Liver (tissue), 9 donors: ENCODE data around the gene IFNGR1. TPM values are rescaled to one million over a fixed set of nuclear protein-coding genes. Genes with fewer than 3 reads are reported as not detected.

Experiments
- DNase-seq: peaks from one replicate; pipeline ENCODE4 v3.0.0-alpha.2; 2017; ENCODE audit warnings: low spot score
- H3K27ac ChIP-seq, 2 donors: one replicate each; pipeline ENCODE4 v1.7.0; 2013; ENCODE audit warnings: inconsistent platforms in 2 of 2, low read length in 2 of 2, control low read depth in 1 of 2, low read depth in 1 of 2, mild to moderate bottlenecking in 1 of 2
- H3K27me3 ChIP-seq, 4 donors: one replicate each; pipeline versions ENCODE4 v1.6.1 to v1.7.0; 2013; ENCODE audit warnings: low read length in 3 of 4, inconsistent platforms in 1 of 4, mild to moderate bottlenecking in 1 of 4, moderate library complexity in 1 of 4; ENCODE audit not compliant: control insufficient read depth in 4 of 4, insufficient read depth in 4 of 4
- H3K36me3 ChIP-seq, 4 donors: one replicate each; pipeline versions ENCODE4 v1.6.1 to v1.7.0; 2013; ENCODE audit warnings: low read length in 3 of 4, mild to moderate bottlenecking in 3 of 4, low read depth in 1 of 4, moderate library complexity in 1 of 4; ENCODE audit not compliant: control insufficient read depth in 4 of 4, insufficient read depth in 3 of 4
- H3K4me1 ChIP-seq, 4 donors: one replicate each; pipeline versions ENCODE4 v1.6.1 to v1.7.0; 2013; ENCODE audit warnings: low read length in 3 of 4, mild to moderate bottlenecking in 3 of 4, moderate library complexity in 1 of 4; ENCODE audit not compliant: control insufficient read depth in 4 of 4, insufficient read depth in 4 of 4
- H3K4me3 ChIP-seq, 3 donors: one replicate each; pipeline versions ENCODE4 v1.6.1 to v1.7.0; 2013; ENCODE audit warnings: low read length in 3 of 3, control low read depth in 1 of 3, low read depth in 1 of 3, mild to moderate bottlenecking in 1 of 3
- H3K9ac ChIP-seq, 2 donors: one replicate each; pipeline ENCODE4 v1.7.0; 2013; ENCODE audit warnings: low read length in 2 of 2, mild to moderate bottlenecking in 2 of 2, moderate library complexity in 2 of 2, control low read depth in 1 of 2, low read depth in 1 of 2
- H3K9me3 ChIP-seq, 4 donors: one replicate each; pipeline versions ENCODE4 v1.6.1 to v1.7.0; 2013; ENCODE audit warnings: low read length in 3 of 4; ENCODE audit not compliant: control insufficient read depth in 4 of 4
- ATF3 ChIP-seq: IDR thresholded peaks from 2 replicates; pipeline ENCODE4 v1.6.1; 2016; ENCODE audit warnings: antibody characterized with exemption
- EGR1 ChIP-seq, 2 donors: IDR thresholded peaks; 2 replicates each; pipeline ENCODE4 v1.6.1; 2016 to 2018; ENCODE audit warnings: antibody characterized with exemption in 2 of 2, low read depth in 2 of 2
- FOXA1 ChIP-seq: IDR thresholded peaks from 2 replicates; pipeline ENCODE4 v1.6.1; 2016; ENCODE audit warnings: antibody characterized with exemption
- FOXA2 ChIP-seq: IDR thresholded peaks from 2 replicates; pipeline ENCODE4 v1.6.1; 2016; ENCODE audit warnings: antibody characterized with exemption
- GABPA ChIP-seq, 2 donors: IDR thresholded peaks in 1 of 2; conservative IDR thresholded peaks in 1 of 2; 2 replicates each; pipeline ENCODE4 v1.6.1; 2016; ENCODE audit warnings: antibody characterized with exemption in 2 of 2, mild to moderate bottlenecking in 1 of 2, moderate library complexity in 1 of 2
- HNF4A ChIP-seq, 2 donors: conservative IDR thresholded peaks; 2 replicates each; pipeline ENCODE4 v1.6.1; 2016; ENCODE audit warnings: antibody characterized with exemption in 2 of 2, mild to moderate bottlenecking in 2 of 2
- HNF4G ChIP-seq: IDR thresholded peaks from 2 replicates; pipeline ENCODE4 v1.6.1; 2016; ENCODE audit warnings: antibody characterized with exemption
- JUND ChIP-seq, 2 donors: IDR thresholded peaks; 2 replicates each; pipeline ENCODE4 v1.6.1; 2016; ENCODE audit warnings: antibody characterized with exemption in 2 of 2
- NR2F2 ChIP-seq: IDR thresholded peaks from 2 replicates; pipeline ENCODE4 v1.6.1; 2016; ENCODE audit warnings: antibody characterized with exemption
- RAD21 ChIP-seq, 2 donors: IDR thresholded peaks; 2 replicates each; pipeline ENCODE4 v1.6.1; 2016; ENCODE audit warnings: antibody characterized with exemption in 2 of 2, mild to moderate bottlenecking in 2 of 2
- RXRA ChIP-seq, 2 donors: IDR thresholded peaks; 2 replicates each; pipeline ENCODE4 v1.6.1; 2017 to 2018; ENCODE audit warnings: antibody characterized with exemption in 2 of 2, mild to moderate bottlenecking in 1 of 2
- SP1 ChIP-seq: IDR thresholded peaks from 2 replicates; pipeline ENCODE4 v1.6.1; 2018; ENCODE audit warnings: antibody characterized with exemption, mild to moderate bottlenecking
- TAF1 ChIP-seq: conservative IDR thresholded peaks from 2 replicates; pipeline ENCODE4 v1.6.1; 2016; ENCODE audit warnings: antibody characterized with exemption, mild to moderate bottlenecking
- YY1 ChIP-seq: IDR thresholded peaks from 2 replicates; pipeline ENCODE4 v1.6.1; 2016; ENCODE audit warnings: antibody characterized with exemption, mild to moderate bottlenecking
- ZBTB33 ChIP-seq: IDR thresholded peaks from 2 replicates; pipeline ENCODE4 v1.6.1; 2016; ENCODE audit warnings: antibody characterized with exemption
- WGBS: extraction: QIAGEN DNeasy Blood & Tissue Kit; methylation state at CpG from one replicate; pipeline ENCODE4 v1.1.7; 2013; 5-methylcytosine and 5-hydroxymethylcytosine counted together
- polyA plus RNA-seq, 2 donors: library from polyadenylated mRNA; stranded (reverse) in 1 of 2; unstranded in 1 of 2; fragments of 200-250 nt in 1 of 2; fragments of >200 nt in 1 of 2; fragmentation: Nextera tagmentation in 1 of 2; extraction: Ambion mirVana in 1 of 2; gene quantifications; one replicate each; pipeline versions ENCODE4 v1.2.1 to v1.2.3, GENCODE V29; 2013 to 2015
- total RNA-seq, 2 donors: library from RNA; depleted of rRNA; stranded (reverse); fragments of >200 nt; gene quantifications; one replicate each; pipeline ENCODE4 v1.2.3, GENCODE V29; 2014
- TF ChIP-seq, protein P1 (sequence below): IDR thresholded peaks from 2 replicates; pipeline ENCODE4 v1.6.1; 2016; ENCODE audit warnings: antibody characterized with exemption
- TF ChIP-seq, protein P2 (sequence below): fragments of 150-350 bp; IDR thresholded peaks from 2 replicates; pipeline ENCODE4 v1.5.1; 2017; ENCODE audit warnings: improper control_type of control experiment, low read depth, low read length; ENCODE audit not compliant: missing input control
- TF ChIP-seq, protein P3 (sequence below): IDR thresholded peaks from 2 replicates; pipeline ENCODE4 v1.6.1; 2016; ENCODE audit warnings: antibody characterized with exemption, mild to moderate bottlenecking
- donor health status: healthy.
- donor health status: healthy.
- donor health status: healthy.
- donor health status: healthy.
- donor health status: healthy.

The IFNGR1 gene
- total and polyA plus RNA-seq, 4 donors, result 33.9 to 57.8 (median 39.0) TPM

DNA sequence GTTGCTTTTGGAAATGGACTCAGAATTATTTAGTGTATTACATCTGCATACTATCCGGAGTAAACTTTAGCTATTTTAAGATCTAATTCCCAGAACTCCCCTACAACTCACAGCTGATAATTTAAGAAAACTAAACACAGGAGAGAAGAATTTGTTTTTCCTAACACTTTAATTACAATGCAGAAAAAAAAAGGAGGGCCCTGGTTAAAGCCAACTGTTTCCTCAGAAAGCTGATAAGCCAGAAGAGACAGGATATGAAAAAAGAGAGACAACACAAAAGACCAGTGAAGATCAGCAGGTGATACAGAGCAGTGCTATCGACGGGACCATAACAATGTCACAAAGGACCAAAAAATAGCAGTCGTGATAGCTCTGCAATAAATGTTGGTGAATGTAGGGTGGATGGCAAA lies 5.8 kb downstream of the IFNGR1 start:
- TF ChIP-seq NR2F2 (peak; percentile 52), RAD21 (IDR thresholded peaks at IDR 0.05) (no peak)
- peaks cover 0 to 2% (median 0%) of the 10 kb centered on the region in 4 donors for H3K36me3 ChIP-seq
- 50% methylated on average over 4 of the region's 4 CpGs for WGBS
- H3K4me1 ChIP-seq, result peaks cover 10 to 59% (median 39%) of the 10 kb centered on the region in 4 donors
- no peak overlapping the region for H3K27ac ChIP-seq
- H3K27me3 ChIP-seq, result no peaks in the 10 kb centered on the region
- H3K4me3 ChIP-seq, result no peak overlapping the region
- no peaks in the 10 kb centered on the region for H3K9me3 ChIP-seq
- no peak for DNase-seq
- peak overlapping the region in 1 of 2 donors; percentile 33 for H3K9ac ChIP-seq

- no peak for DNase-seq
- no peaks in the 10 kb centered on the region for H3K9me3 ChIP-seq
- H3K4me3 ChIP-seq, result no peak overlapping the region
- peaks cover 11 to 50% (median 33%) of the 10 kb centered on the region in 4 donors for H3K4me1 ChIP-seq
- TF ChIP-seq, protein P1, sequence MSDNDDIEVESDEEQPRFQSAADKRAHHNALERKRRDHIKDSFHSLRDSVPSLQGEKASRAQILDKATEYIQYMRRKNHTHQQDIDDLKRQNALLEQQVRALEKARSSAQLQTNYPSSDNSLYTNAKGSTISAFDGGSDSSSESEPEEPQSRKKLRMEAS, result no peak
- TF ChIP-seq YY1, result no peak
- no peak for TF ChIP-seq RXRA (IDR thresholded peaks at IDR 0.05)
- H3K27ac ChIP-seq, result no peak overlapping the region
- no peaks in the 10 kb centered on the region for H3K27me3 ChIP-seq
- H3K36me3 ChIP-seq, result peaks cover 0 to 2% (median 0%) of the 10 kb centered on the region in 4 donors
- 93% methylated on average over 3 of the region's 3 CpGs for WGBS
- H3K9ac ChIP-seq, result no peak overlapping the region
These were observed 7.3 kb downstream of the IFNGR1 start for GRCh38 chr6:137211910-137212309.

DNA sequence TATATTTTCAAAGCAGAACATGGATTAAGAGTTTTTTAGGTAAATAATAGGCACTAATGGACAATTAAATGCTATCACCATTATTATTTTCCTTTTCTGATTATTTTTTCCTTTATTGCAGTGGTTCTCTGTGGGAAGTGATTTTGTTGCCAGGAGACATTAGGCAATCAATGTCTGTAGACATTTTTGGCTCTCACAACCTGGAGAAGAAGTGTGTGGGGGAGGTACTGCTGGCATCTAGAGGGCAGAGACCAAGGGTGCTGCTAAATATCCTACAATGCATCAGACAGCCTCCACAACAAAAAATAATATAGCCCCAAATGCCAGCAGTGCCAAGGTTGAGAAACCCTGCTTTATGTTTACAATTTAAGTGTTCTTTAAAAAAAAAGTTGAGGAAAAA lies 8.3 kb downstream of the IFNGR1 start:
- Histone ChIP-seq H3K4me3 (no peak overlapping the region), H3K9ac (no peak overlapping the region), H3K27ac (no peak overlapping the region), H3K36me3 (peaks cover 0 to 9% (median 2%) of the 10 kb centered on the region in 4 donors), H3K9me3 (no peaks in the 10 kb centered on the region), H3K27me3 (no peaks in the 10 kb centered on the region), H3K4me1 (peaks cover 11 to 40% (median 28%) of the 10 kb centered on the region in 4 donors)
- no peak for DNase-seq
- TF ChIP-seq EGR1 (IDR thresholded peaks at IDR 0.05; ENCODE audit: low read depth in 2 of 2), result no peak
- TF ChIP-seq RXRA (IDR thresholded peaks at IDR 0.05), result peak in 1 of 2 donors; percentile 41
- TF ChIP-seq SP1, result no peak
- TF ChIP-seq FOXA2, result no peak
- peak; percentile 19 for TF ChIP-seq YY1
- TF ChIP-seq, protein P2, sequence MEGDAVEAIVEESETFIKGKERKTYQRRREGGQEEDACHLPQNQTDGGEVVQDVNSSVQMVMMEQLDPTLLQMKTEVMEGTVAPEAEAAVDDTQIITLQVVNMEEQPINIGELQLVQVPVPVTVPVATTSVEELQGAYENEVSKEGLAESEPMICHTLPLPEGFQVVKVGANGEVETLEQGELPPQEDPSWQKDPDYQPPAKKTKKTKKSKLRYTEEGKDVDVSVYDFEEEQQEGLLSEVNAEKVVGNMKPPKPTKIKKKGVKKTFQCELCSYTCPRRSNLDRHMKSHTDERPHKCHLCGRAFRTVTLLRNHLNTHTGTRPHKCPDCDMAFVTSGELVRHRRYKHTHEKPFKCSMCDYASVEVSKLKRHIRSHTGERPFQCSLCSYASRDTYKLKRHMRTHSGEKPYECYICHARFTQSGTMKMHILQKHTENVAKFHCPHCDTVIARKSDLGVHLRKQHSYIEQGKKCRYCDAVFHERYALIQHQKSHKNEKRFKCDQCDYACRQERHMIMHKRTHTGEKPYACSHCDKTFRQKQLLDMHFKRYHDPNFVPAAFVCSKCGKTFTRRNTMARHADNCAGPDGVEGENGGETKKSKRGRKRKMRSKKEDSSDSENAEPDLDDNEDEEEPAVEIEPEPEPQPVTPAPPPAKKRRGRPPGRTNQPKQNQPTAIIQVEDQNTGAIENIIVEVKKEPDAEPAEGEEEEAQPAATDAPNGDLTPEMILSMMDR, result no peak
- TF ChIP-seq, protein P3, sequence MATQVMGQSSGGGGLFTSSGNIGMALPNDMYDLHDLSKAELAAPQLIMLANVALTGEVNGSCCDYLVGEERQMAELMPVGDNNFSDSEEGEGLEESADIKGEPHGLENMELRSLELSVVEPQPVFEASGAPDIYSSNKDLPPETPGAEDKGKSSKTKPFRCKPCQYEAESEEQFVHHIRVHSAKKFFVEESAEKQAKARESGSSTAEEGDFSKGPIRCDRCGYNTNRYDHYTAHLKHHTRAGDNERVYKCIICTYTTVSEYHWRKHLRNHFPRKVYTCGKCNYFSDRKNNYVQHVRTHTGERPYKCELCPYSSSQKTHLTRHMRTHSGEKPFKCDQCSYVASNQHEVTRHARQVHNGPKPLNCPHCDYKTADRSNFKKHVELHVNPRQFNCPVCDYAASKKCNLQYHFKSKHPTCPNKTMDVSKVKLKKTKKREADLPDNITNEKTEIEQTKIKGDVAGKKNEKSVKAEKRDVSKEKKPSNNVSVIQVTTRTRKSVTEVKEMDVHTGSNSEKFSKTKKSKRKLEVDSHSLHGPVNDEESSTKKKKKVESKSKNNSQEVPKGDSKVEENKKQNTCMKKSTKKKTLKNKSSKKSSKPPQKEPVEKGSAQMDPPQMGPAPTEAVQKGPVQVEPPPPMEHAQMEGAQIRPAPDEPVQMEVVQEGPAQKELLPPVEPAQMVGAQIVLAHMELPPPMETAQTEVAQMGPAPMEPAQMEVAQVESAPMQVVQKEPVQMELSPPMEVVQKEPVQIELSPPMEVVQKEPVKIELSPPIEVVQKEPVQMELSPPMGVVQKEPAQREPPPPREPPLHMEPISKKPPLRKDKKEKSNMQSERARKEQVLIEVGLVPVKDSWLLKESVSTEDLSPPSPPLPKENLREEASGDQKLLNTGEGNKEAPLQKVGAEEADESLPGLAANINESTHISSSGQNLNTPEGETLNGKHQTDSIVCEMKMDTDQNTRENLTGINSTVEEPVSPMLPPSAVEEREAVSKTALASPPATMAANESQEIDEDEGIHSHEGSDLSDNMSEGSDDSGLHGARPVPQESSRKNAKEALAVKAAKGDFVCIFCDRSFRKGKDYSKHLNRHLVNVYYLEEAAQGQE, result no peak
- no peak for TF ChIP-seq ZBTB33
- no peak for TF ChIP-seq HNF4G
- no peak for TF ChIP-seq NR2F2
- no peak for TF ChIP-seq ATF3
- no peak for TF ChIP-seq GABPA (IDR thresholded peaks at IDR 0.05 in 1 of 2, conservative IDR thresholded peaks at IDR 0.05 in 1 of 2)
- TF ChIP-seq RAD21 (IDR thresholded peaks at IDR 0.05), result peak in 1 of 2 donors; percentile 12
- TF ChIP-seq FOXA1, result no peak
- peak; percentile 41 to 62 for TF ChIP-seq HNF4A (conservative IDR thresholded peaks at IDR 0.05)
- no peak for TF ChIP-seq TAF1
- TF ChIP-seq, protein P1, result no peak
- TF ChIP-seq JUND (IDR thresholded peaks at IDR 0.05), result no peak
